SU-DHL-6 (cell line): ENCODE results near the gene MYO1D.

Experiments used
- H2AFZ ChIP-seq: fragments of 200-600 bp; sonication (generic); 2 replicates; pipeline ENCODE4 v1.6.1; 2014; ENCODE audit warnings: low read depth, mild to moderate bottlenecking, moderate library complexity, mixed read lengths, antibody characterized with exemption, low read length; ENCODE audit not compliant: severe bottlenecking
- H3F3A ChIP-seq: fragments of 200-600 bp; shearing (Covaris generic); 2 replicates; pipeline ENCODE4 v1.6.0; 2016; ENCODE audit warnings: antibody characterized with exemption, mild to moderate bottlenecking; ENCODE audit not compliant: insufficient read depth
- H3K27ac ChIP-seq: fragments of 200-600 bp; sonication (generic); 2 replicates; pipeline ENCODE4 v1.5.1; 2016; ENCODE audit warnings: low read depth, mild to moderate bottlenecking, low read length, moderate library complexity, mixed read lengths
- H3K27me3 ChIP-seq: fragments of 200-600 bp; sonication (generic), shearing (Covaris generic); 2 replicates; pipeline ENCODE4 v1.6.0; 2014; ENCODE audit warnings: mild to moderate bottlenecking, low read length
- H3K36me3 ChIP-seq: fragments of 200-600 bp; sonication (generic); 2 replicates; pipeline ENCODE4 v1.6.1; 2014; ENCODE audit warnings: mild to moderate bottlenecking, low read length, mixed read lengths
- H3K4me2 ChIP-seq: fragments of 300-600, 200-600 bp; shearing (Covaris generic), sonication (generic); 2 replicates; pipeline ENCODE4 v1.6.0; 2014; ENCODE audit warnings: low read length, low read depth, mild to moderate bottlenecking; ENCODE audit not compliant: poor library complexity, severe bottlenecking
- H3K4me3 ChIP-seq: fragments of 200-600 bp; sonication (generic); 2 replicates; pipeline ENCODE4 v1.5.1; 2014; ENCODE audit warnings: antibody characterized with exemption, low read length, mild to moderate bottlenecking, mixed read lengths; ENCODE audit not compliant: insufficient read depth, poor library complexity, severe bottlenecking
- H3K79me2 ChIP-seq: fragments of 200-600 bp; sonication (generic); 2 replicates; pipeline ENCODE4 v1.6.1; 2014; ENCODE audit warnings: mild to moderate bottlenecking, low read length, moderate library complexity; ENCODE audit not compliant: insufficient read depth
- H3K9ac ChIP-seq: fragments of 200-600 bp; sonication (generic); 2 replicates; pipeline ENCODE4 v1.7.0; 2014; ENCODE audit warnings: mild to moderate bottlenecking, low read length
- H3K9me2 ChIP-seq: fragments of 200-600 bp; sonication (generic); replicated peaks from 2 replicates; pipeline ENCODE4 v1.6.1; 2014; ENCODE audit warnings: low read length; ENCODE audit not compliant: insufficient read depth
- H3K9me3 ChIP-seq: fragments of 200-600 bp; sonication (generic); 2 replicates; pipeline ENCODE4 v1.6.1; 2014; ENCODE audit warnings: low read length, mixed read lengths; ENCODE audit not compliant: insufficient read depth
- H4K20me1 ChIP-seq: fragments of 200-600 bp; sonication (generic); 2 replicates; pipeline ENCODE4 v1.6.1; 2014; ENCODE audit warnings: low read depth, mild to moderate bottlenecking, antibody characterized with exemption, low read length, moderate library complexity, mixed read lengths
- CTCF ChIP-seq: fragments of 200-600 bp; sonication (generic); IDR thresholded peaks from one replicate; pipeline ENCODE4 v1.5.1; 2017; ENCODE audit warnings: antibody characterized with exemption, mild to moderate bottlenecking, low read length, moderate library complexity; ENCODE audit not compliant: insufficient read depth, poor library complexity, severe bottlenecking
- EZH2phosphoT487 ChIP-seq: fragments of 200-600 bp; sonication (generic), shearing (Covaris generic); conservative IDR thresholded peaks from 2 replicates; pipeline ENCODE4 v1.6.1; 2018; ENCODE audit warnings: mild to moderate bottlenecking, antibody characterized with exemption, low read length, moderate library complexity, mixed read lengths

Gene MYO1D

DNA sequence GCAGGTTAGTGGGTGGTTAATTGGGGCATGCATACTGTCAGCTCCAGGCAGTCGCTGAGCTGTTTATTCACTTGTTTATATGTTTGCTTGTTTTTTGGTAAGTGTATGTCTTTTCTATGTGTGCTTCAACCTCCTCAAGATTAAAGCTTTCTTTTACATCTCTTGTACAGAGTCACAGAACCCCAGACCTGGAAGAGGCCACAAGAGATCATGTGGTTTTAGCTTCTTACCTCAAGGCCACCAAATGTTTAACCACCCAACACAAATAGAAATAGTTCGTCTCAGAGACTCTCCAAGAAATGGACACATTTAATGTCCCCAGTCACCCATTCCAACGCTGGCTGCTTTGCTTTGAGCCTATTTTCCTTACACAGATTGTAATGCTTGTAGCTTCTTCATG lies 39.2 kb upstream of the MYO1D start:
- Histone ChIP-seq H3K27ac (no peak overlapping the region), H3K4me2 (no peak overlapping the region), H4K20me1 (no peaks in the 10 kb centered on the region), H3K9me2 (no peaks in the 10 kb centered on the region), H3K9ac (no peak overlapping the region), H3K27me3 (no peaks in the 10 kb centered on the region), H3K4me3 (no peak overlapping the region), H3K36me3 (no peaks in the 10 kb centered on the region), H3K9me3 (no peaks in the 10 kb centered on the region), H3F3A (no peaks in the 10 kb centered on the region), H2AFZ (no peak overlapping the region), H3K79me2 (no peaks in the 10 kb centered on the region)
- TF ChIP-seq CTCF (no peak), EZH2phosphoT487 (no peak)

- Histone ChIP-seq H3K27me3 (no peaks in the 10 kb centered on the region), H3K9me2 (no peaks in the 10 kb centered on the region), H3K79me2 (no peaks in the 10 kb centered on the region), H3K4me2 (no peak overlapping the region), H2AFZ (no peak overlapping the region), H3K27ac (no peak overlapping the region), H3K9ac (no peak overlapping the region), H4K20me1 (no peaks in the 10 kb centered on the region), H3K9me3 (no peaks in the 10 kb centered on the region), H3K4me3 (no peak overlapping the region), H3K36me3 (no peaks in the 10 kb centered on the region), H3F3A (no peaks in the 10 kb centered on the region)
- TF ChIP-seq CTCF (no peak), EZH2phosphoT487 (no peak)
Measured at GRCh38 chr17:32915245-32915644, 38.3 kb upstream of the MYO1D start.

GRCh38 chr17:32914181-32914580 lies 37.3 kb upstream of the MYO1D start:
- Histone ChIP-seq H3F3A (no peaks in the 10 kb centered on the region), H3K9ac (no peak overlapping the region), H3K9me2 (no peaks in the 10 kb centered on the region), H2AFZ (no peak overlapping the region), H3K27me3 (no peaks in the 10 kb centered on the region), H3K27ac (no peak overlapping the region), H3K4me2 (no peak overlapping the region), H3K36me3 (no peaks in the 10 kb centered on the region), H3K4me3 (no peak overlapping the region), H3K79me2 (no peaks in the 10 kb centered on the region), H3K9me3 (no peaks in the 10 kb centered on the region), H4K20me1 (no peaks in the 10 kb centered on the region)
- no peak for TF ChIP-seq EZH2phosphoT487
- TF ChIP-seq CTCF: no peak

DNA sequence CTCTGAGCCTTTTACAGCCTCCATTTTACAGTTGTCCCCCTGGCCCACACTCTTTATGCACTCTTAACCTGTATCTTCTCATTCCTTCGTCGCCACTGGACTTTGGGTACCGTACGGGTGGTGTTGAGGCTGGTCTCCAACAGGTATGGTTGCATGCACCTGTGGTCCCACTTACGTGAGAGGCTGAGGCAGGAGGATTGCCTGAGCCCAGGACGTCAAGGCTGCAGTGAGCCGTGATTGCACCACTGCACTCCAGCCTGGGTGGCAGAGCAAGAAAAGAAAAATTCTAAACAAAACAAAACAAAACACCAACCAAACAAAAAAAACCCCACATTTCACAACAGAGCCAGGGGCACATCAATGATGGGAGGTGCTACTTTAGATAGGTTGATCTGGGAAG lies 36.7 kb upstream of the MYO1D start:
- Histone ChIP-seq H4K20me1 (no peaks in the 10 kb centered on the region), H3K79me2 (no peaks in the 10 kb centered on the region), H3K9me3 (no peaks in the 10 kb centered on the region), H3K9ac (no peak overlapping the region), H3K4me2 (no peak overlapping the region), H3K9me2 (no peaks in the 10 kb centered on the region), H3K27me3 (no peaks in the 10 kb centered on the region), H2AFZ (no peak overlapping the region), H3K4me3 (no peak overlapping the region), H3K36me3 (no peaks in the 10 kb centered on the region), H3F3A (no peaks in the 10 kb centered on the region), H3K27ac (no peak overlapping the region)
- TF ChIP-seq CTCF: no peak
- TF ChIP-seq EZH2phosphoT487: no peak
